Endothelial cell (in vitro differentiated cells): ENCODE measurements around the gene ADD1. TPM values are rescaled to one million over a fixed set of nuclear protein-coding genes. Genes with fewer than 3 reads are reported as not detected.

ENCODE experiments used
- DNase-seq: peaks from one replicate; pipeline ENCODE4 v3.0.0; 2021; ENCODE audit warnings: low spot score
- H3K27ac Mint-ChIP-seq: one replicate; pipeline ENCODE4 v1.8.0; 2021; ENCODE audit warnings: mixed read lengths, inconsistent platforms; ENCODE audit not compliant: unreplicated experiment
- H3K27me3 Mint-ChIP-seq: one replicate; pipeline ENCODE4 v1.8.0; 2021; ENCODE audit warnings: mild to moderate bottlenecking, moderate library complexity, mixed read lengths, inconsistent platforms; ENCODE audit not compliant: unreplicated experiment
- H3K36me3 Mint-ChIP-seq: one replicate; pipeline ENCODE4 v1.8.0; 2021; ENCODE audit warnings: mild to moderate bottlenecking, low read depth, mixed read lengths, inconsistent platforms; ENCODE audit not compliant: unreplicated experiment
- H3K4me1 Mint-ChIP-seq: one replicate; pipeline ENCODE4 v1.8.0; 2021; ENCODE audit warnings: mild to moderate bottlenecking, mixed read lengths, inconsistent platforms; ENCODE audit not compliant: unreplicated experiment
- H3K4me3 Mint-ChIP-seq: one replicate; pipeline ENCODE4 v1.8.0; 2021; ENCODE audit warnings: mild to moderate bottlenecking, mixed read lengths, inconsistent platforms; ENCODE audit not compliant: unreplicated experiment
- H3K9me3 Mint-ChIP-seq: one replicate; pipeline ENCODE4 v1.8.0; 2021; ENCODE audit warnings: mixed read lengths, inconsistent platforms; ENCODE audit not compliant: unreplicated experiment
- total RNA-seq: library from RNA; stranded (reverse); fragmentation: NEBNext Ultra II Directional; extraction: Animal tissue kit (Norgen Biotek cat#: 25700); gene quantifications from one replicate; pipeline ENCODE4 v1.2.1, GENCODE V29; 2021; ENCODE audit not compliant: unreplicated experiment
- TF ChIP-seq, protein P1 (sequence below): fragments of 200-600 bp; sonication (generic); IDR thresholded peaks from one replicate; pipeline ENCODE4 v1.5.0; 2021; ENCODE audit warnings: antibody characterized with exemption; ENCODE audit not compliant: unreplicated experiment

Gene ADD1
- total RNA-seq, 1 donor from 2014 or later, result 337 TPM

DNA sequence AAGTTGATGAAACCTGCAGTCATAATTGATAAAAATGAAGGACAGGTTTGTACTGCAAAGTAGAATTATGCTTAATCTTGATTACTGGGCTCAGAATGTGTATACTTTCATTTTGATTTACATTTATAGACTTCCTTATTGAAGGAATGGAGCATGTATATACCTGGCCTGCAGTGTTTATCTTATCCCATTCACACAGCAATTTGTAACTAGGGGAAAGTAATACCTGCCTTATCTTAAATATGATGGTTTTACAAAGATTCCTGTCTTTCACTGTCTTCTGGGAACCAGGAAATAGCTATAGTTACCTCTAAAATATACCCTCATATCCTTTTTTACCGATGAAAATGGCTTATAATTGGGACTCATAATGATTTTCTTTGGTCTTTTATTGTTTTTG lies 29.7 kb downstream of the ADD1 start:
- H3K9me3 Mint-ChIP-seq, result no peaks in the 10 kb centered on the region
- peaks cover 18% of the 10 kb centered on the region for H3K36me3 Mint-ChIP-seq
- TF ChIP-seq, protein P1, sequence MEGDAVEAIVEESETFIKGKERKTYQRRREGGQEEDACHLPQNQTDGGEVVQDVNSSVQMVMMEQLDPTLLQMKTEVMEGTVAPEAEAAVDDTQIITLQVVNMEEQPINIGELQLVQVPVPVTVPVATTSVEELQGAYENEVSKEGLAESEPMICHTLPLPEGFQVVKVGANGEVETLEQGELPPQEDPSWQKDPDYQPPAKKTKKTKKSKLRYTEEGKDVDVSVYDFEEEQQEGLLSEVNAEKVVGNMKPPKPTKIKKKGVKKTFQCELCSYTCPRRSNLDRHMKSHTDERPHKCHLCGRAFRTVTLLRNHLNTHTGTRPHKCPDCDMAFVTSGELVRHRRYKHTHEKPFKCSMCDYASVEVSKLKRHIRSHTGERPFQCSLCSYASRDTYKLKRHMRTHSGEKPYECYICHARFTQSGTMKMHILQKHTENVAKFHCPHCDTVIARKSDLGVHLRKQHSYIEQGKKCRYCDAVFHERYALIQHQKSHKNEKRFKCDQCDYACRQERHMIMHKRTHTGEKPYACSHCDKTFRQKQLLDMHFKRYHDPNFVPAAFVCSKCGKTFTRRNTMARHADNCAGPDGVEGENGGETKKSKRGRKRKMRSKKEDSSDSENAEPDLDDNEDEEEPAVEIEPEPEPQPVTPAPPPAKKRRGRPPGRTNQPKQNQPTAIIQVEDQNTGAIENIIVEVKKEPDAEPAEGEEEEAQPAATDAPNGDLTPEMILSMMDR, result no peak
- no peak overlapping the region for H3K4me3 Mint-ChIP-seq
- no peak overlapping the region for H3K27ac Mint-ChIP-seq
- no peak for DNase-seq
- H3K4me1 Mint-ChIP-seq, result peaks cover 46% of the 10 kb centered on the region
- peaks cover 4% of the 10 kb centered on the region for H3K27me3 Mint-ChIP-seq

DNA sequence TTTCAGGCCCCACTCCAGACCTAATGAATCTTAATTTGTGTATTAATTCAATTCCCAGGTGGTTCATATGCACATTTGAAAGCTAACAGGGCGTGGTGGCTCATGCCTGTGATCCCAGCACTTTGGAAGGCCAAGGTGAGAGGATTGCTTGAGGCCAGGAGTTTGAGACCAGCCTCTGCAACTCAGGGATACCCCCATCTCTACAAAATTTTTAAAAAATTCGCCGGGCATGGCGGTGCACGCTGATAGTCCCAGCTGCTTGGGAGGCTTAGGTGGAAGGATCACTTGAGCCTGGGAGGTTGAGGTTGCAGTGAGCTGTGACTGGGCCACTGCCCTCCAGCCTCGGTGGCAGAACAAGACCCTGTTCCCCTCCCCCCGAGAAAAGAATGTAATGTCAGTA lies 31.2 kb downstream of the ADD1 start:
- peaks cover 7% of the 10 kb centered on the region for H3K27me3 Mint-ChIP-seq
- no peak for DNase-seq
- TF ChIP-seq, protein P1, result no peak
- peaks cover 33% of the 10 kb centered on the region for H3K36me3 Mint-ChIP-seq
- peaks cover 32% of the 10 kb centered on the region for H3K4me1 Mint-ChIP-seq
- no peak overlapping the region for H3K4me3 Mint-ChIP-seq
- H3K9me3 Mint-ChIP-seq, result no peaks in the 10 kb centered on the region
- H3K27ac Mint-ChIP-seq, result no peak overlapping the region

DNA sequence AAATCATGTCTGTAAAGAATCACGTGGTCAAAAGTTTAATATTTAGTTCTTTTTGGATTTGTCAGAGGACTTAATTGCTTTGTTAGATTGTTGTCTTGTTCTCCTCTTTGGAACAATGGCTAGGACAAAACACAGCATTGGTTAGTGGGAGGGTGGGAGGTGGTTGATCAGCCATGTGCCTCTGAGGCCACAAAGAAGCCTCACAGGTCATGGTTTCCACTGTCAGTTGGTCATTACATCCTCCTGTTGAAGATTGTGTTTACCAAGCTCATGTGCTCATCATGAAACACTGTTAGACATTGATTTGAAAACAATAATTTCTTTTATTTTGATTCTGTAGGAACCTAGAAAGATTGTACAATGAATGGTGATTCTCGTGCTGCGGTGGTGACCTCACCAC lies 31.9 kb downstream of the ADD1 start:
- Mint-ChIP-seq H3K36me3 (peaks cover 36% of the 10 kb centered on the region), H3K27me3 (peaks cover 7% of the 10 kb centered on the region), H3K27ac (no peak overlapping the region), H3K4me3 (no peak overlapping the region), H3K4me1 (peaks cover 32% of the 10 kb centered on the region), H3K9me3 (no peaks in the 10 kb centered on the region)
- DNase-seq, result no peak
- TF ChIP-seq, protein P1, result no peak

DNA sequence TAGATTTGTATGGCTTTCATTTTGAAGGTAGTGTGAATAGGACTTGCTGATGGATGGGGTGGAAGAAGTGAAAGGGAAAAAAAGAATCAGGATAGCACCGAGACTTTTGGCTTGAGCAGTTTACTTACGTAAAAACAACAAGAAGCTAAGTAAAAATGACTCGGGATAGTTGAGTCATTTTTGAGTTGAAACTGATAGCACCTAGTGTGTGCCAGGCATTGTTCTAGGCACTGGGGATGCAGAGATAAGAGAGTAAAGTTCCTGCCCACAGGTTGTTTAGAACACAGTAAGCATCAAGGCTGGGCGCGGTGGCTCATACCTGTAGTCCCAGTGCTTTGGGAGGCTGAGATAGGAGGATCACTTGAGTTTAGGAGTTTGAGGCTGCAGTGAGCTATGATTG lies 34.7 kb downstream of the ADD1 start:
- no peak overlapping the region for H3K27ac Mint-ChIP-seq
- no peak for DNase-seq
- H3K36me3 Mint-ChIP-seq, result peaks cover 36% of the 10 kb centered on the region
- TF ChIP-seq, protein P1, result no peak
- H3K4me3 Mint-ChIP-seq, result peak overlapping the region; percentile 43
- H3K9me3 Mint-ChIP-seq, result no peaks in the 10 kb centered on the region
- H3K27me3 Mint-ChIP-seq, result peaks cover 7% of the 10 kb centered on the region
- H3K4me1 Mint-ChIP-seq, result peaks cover 20% of the 10 kb centered on the region

DNA sequence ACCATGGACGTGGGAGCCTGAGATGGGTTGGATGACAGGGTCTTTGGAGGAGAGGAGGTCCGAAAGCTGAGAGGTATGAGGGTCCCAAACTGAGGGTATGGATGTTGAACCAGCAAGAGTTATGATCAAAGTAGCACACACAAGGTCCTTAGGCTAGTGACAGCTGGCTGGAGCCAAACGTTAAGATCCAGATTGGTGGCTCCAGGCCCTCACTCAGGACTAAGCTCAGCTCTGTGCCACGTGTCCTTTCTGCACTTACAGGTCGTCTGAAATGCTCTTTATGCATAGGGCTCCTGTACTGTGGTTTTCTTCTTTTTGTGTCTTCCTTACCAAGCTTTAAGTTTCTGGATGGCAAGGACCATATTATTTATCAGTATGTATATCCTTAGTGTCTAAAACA lies 35.4 kb downstream of the ADD1 start:
- no peak overlapping the region for H3K27ac Mint-ChIP-seq
- H3K36me3 Mint-ChIP-seq, result peaks cover 36% of the 10 kb centered on the region
- peak overlapping the region; percentile 43 for H3K4me3 Mint-ChIP-seq
- TF ChIP-seq, protein P1, result no peak
- peaks cover 16% of the 10 kb centered on the region for H3K4me1 Mint-ChIP-seq
- DNase-seq, result no peak
- peaks cover 7% of the 10 kb centered on the region for H3K27me3 Mint-ChIP-seq
- no peaks in the 10 kb centered on the region for H3K9me3 Mint-ChIP-seq
